Measurements from ENCODE around the gene CAPN9. TPM values are rescaled to one million over a fixed set of nuclear protein-coding genes. Genes with fewer than 3 reads are reported as not detected.

Gene CAPN9
- total and polyA plus RNA-seq, 5 donors: 0.23 to 0.53 (median 0.28) TPM

GRCh38 chr1:230749150-230749549 is 2.0 kb downstream of the CAPN9 start:
- intact Hi-C loops (cut with DNase I): no loop called here
- 82% methylated on average over 12 of the region's 12 CpGs for WGBS
- ATAC-seq (no peak), DNase-seq (no peak)
- H3K4me3 ChIP-seq (ENCODE audit: low read length): no peak overlapping the region
- H3K27ac ChIP-seq (ENCODE audit: low read length): no peak overlapping the region
- no peaks in the 10 kb centered on the region for H3K9me3 ChIP-seq (ENCODE audit: control insufficient read depth, low read length)
- H3K4me1 ChIP-seq (ENCODE audit: control insufficient read depth, insufficient read depth, low read length): no peaks in the 10 kb centered on the region
- H3K27me3 ChIP-seq (ENCODE audit: control insufficient read depth, insufficient read depth): no peaks in the 10 kb centered on the region

- Histone ChIP-seq H3K4me3 (ENCODE audit: low read length) (no peak overlapping the region), H3K4me1 (ENCODE audit: control insufficient read depth, insufficient read depth, low read length) (no peaks in the 10 kb centered on the region), H3K27me3 (ENCODE audit: control insufficient read depth, insufficient read depth) (no peaks in the 10 kb centered on the region), H3K9me3 (ENCODE audit: control insufficient read depth, low read length) (no peaks in the 10 kb centered on the region), H3K27ac (ENCODE audit: low read length) (no peak overlapping the region)
- ATAC-seq: no peak
- DNase-seq: no peak
- intact Hi-C loops (cut with DNase I): no loop called here
- WGBS: 74% methylated on average over 3 of the region's 3 CpGs
These were observed 2.4 kb downstream of the CAPN9 start for GRCh38 chr1:230749635-230750034.

- no peaks in the 10 kb centered on the region for H3K9me3 ChIP-seq (ENCODE audit: control insufficient read depth, low read length)
- intact Hi-C loops (cut with DNase I): no loop called here
- H3K4me1 ChIP-seq (ENCODE audit: control insufficient read depth, insufficient read depth, low read length): no peaks in the 10 kb centered on the region
- no peak for ATAC-seq
- H3K27me3 ChIP-seq (ENCODE audit: control insufficient read depth, insufficient read depth): no peaks in the 10 kb centered on the region
- no peak overlapping the region for H3K4me3 ChIP-seq (ENCODE audit: low read length)
- DNase-seq: no peak
- H3K27ac ChIP-seq (ENCODE audit: low read length): no peak overlapping the region
- WGBS: 76% methylated on average over 5 of the region's 5 CpGs
These were observed 3.4 kb downstream of the CAPN9 start for GRCh38 chr1:230750576-230750975.

DNA sequence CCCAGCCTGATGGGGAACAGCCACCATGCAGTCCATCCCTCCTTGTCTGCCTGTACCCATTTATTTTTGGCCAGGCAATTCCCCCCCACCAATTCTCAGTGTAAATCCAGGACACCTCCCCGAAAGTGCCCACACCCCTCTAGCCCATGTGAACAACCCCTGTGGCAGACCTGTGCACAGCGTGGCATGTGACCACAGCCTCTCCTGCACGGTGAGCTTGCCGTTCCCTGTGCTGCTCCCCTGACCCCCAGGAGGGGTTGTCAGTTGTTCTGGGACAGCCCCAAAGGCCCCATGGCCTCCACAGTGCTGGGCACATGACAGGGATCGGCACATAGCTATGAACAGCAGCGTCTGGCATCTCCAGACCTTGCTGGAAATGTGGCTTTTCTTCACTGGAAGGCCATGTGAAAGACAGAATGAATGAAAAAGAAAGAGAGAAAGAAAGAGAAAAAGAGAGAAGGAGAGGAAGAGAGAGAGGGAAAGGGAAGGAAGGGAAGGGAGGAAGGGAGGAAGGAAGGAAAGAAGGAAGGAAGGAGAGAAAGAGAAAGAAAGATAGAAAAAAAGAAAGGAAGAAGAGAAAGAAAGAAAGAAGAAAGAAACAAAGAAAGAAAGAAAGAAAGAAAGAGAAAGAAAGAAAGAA is 3.9 kb downstream of the CAPN9 start:
- no peak overlapping the region for H3K4me3 ChIP-seq (ENCODE audit: low read length)
- DNase-seq (no peak), ATAC-seq (no peak)
- H3K27ac ChIP-seq (ENCODE audit: low read length): no peak overlapping the region
- intact Hi-C loops (cut with DNase I): no loop called here
- no peaks in the 10 kb centered on the region for H3K27me3 ChIP-seq (ENCODE audit: control insufficient read depth, insufficient read depth)
- WGBS: 74% methylated on average over 6 of the region's 6 CpGs
- H3K4me1 ChIP-seq (ENCODE audit: control insufficient read depth, insufficient read depth, low read length): no peaks in the 10 kb centered on the region
- H3K9me3 ChIP-seq (ENCODE audit: control insufficient read depth, low read length): no peaks in the 10 kb centered on the region

- no peak overlapping the region for H3K27ac ChIP-seq (ENCODE audit: low read length)
These were observed 5.2 kb downstream of the CAPN9 start for GRCh38 chr1:230752407-230752806.

GRCh38 chr1:230753191-230753585 is 6.0 kb downstream of the CAPN9 start:
- no peak overlapping the region for H3K27ac ChIP-seq (ENCODE audit: low read length)
- no peaks in the 10 kb centered on the region for H3K4me1 ChIP-seq (ENCODE audit: control insufficient read depth, insufficient read depth, low read length)
- no peaks in the 10 kb centered on the region for H3K9me3 ChIP-seq (ENCODE audit: control insufficient read depth, low read length)
- no peaks in the 10 kb centered on the region for H3K27me3 ChIP-seq (ENCODE audit: control insufficient read depth, insufficient read depth)
- no peak for DNase-seq
- intact Hi-C loops (cut with DNase I): no loop called here
- ATAC-seq: no peak
- H3K4me3 ChIP-seq (ENCODE audit: low read length): no peak overlapping the region
- 70% methylated on average over 5 of the region's 5 CpGs for WGBS

More at GRCh38 chr1:230752407-230752806, 5.2 kb downstream of the CAPN9 start:
- DNase-seq (peak in 2 of 3 donors; percentile 67 to 83), ATAC-seq (peak; percentile 16 to 20)
- 67% methylated on average over 6 of the region's 6 CpGs for WGBS
- Histone ChIP-seq H3K9me3 (ENCODE audit: control insufficient read depth, low read length) (no peaks in the 10 kb centered on the region), H3K27me3 (ENCODE audit: control insufficient read depth, insufficient read depth) (no peaks in the 10 kb centered on the region), H3K4me1 (ENCODE audit: control insufficient read depth, insufficient read depth, low read length) (no peaks in the 10 kb centered on the region), H3K4me3 (ENCODE audit: low read length) (no peak overlapping the region)
- intact Hi-C loops (cut with DNase I): no loop called here

- peak; percentile 78 to 84 for ATAC-seq
- Histone ChIP-seq H3K27ac (ENCODE audit: low read length) (no peak overlapping the region), H3K4me3 (ENCODE audit: low read length) (no peak overlapping the region), H3K9me3 (ENCODE audit: control insufficient read depth, low read length) (no peaks in the 10 kb centered on the region), H3K4me1 (ENCODE audit: control insufficient read depth, insufficient read depth, low read length) (no peaks in the 10 kb centered on the region), H3K27me3 (ENCODE audit: control insufficient read depth, insufficient read depth) (no peaks in the 10 kb centered on the region)
- intact Hi-C loops (cut with DNase I): no loop called here
- WGBS: 31% methylated on average over 24 of the region's 24 CpGs
- peak; percentile 52 to 86 (median 81) for DNase-seq
These were observed 6.5 kb downstream of the CAPN9 start for GRCh38 chr1:230753586-230754251.

DNA sequence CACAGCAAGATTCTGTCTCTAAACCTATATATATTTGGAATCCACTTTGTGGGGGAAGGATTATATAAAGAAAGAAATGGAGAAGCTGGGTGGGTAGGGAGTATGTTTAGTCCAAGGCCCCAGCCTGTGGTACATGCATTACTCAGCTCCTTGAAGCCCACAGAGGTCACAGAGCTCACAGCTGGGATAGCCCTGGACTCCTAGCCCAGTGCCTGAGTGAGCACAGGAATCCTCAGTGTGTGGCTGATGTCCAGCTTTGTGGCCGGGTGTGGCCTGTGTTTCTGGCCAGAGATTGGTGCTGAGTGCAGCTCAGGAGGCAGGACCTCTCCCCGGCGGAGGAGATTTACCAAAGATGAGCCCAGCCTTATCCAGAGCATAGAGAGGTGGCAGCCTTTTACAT is 7.6 kb downstream of the CAPN9 start:
- H3K27me3 ChIP-seq (ENCODE audit: control insufficient read depth, insufficient read depth): no peaks in the 10 kb centered on the region
- 27% methylated on average over 3 of the region's 3 CpGs for WGBS
- no peaks in the 10 kb centered on the region for H3K4me1 ChIP-seq (ENCODE audit: control insufficient read depth, insufficient read depth, low read length)
- peak; percentile 58 to 82 (median 82) for DNase-seq
- peak; percentile 78 to 81 for ATAC-seq
- H3K4me3 ChIP-seq (ENCODE audit: low read length): no peak overlapping the region
- intact Hi-C loops (cut with DNase I): no loop called here
- H3K9me3 ChIP-seq (ENCODE audit: control insufficient read depth, low read length): no peaks in the 10 kb centered on the region
- peak overlapping the region; percentile 9 for H3K27ac ChIP-seq (ENCODE audit: low read length)

GRCh38 chr1:230757856-230758708 is 10.9 kb downstream of the CAPN9 start:
- Histone ChIP-seq H3K27me3 (ENCODE audit: control insufficient read depth, insufficient read depth) (no peaks in the 10 kb centered on the region), H3K27ac (ENCODE audit: low read length) (no peak overlapping the region), H3K4me3 (ENCODE audit: low read length) (no peak overlapping the region), H3K4me1 (ENCODE audit: control insufficient read depth, insufficient read depth, low read length) (peaks cover 2% of the 10 kb centered on the region), H3K9me3 (ENCODE audit: control insufficient read depth, low read length) (no peaks in the 10 kb centered on the region)
- no peak for DNase-seq
- intact Hi-C loops (cut with DNase I): no loop called here
- WGBS: 77% methylated on average over 16 of the region's 16 CpGs
- no peak for ATAC-seq

GRCh38 chr1:230758709-230759368 is 11.7 kb downstream of the CAPN9 start:
- no peak for DNase-seq
- H3K27ac ChIP-seq (ENCODE audit: low read length): no peak overlapping the region
- no peaks in the 10 kb centered on the region for H3K27me3 ChIP-seq (ENCODE audit: control insufficient read depth, insufficient read depth)
- no peak for ATAC-seq
- intact Hi-C loops (cut with DNase I): no loop called here
- peaks cover 2% of the 10 kb centered on the region for H3K4me1 ChIP-seq (ENCODE audit: control insufficient read depth, insufficient read depth, low read length)
- WGBS: 53% methylated on average over 8 of the region's 8 CpGs
- no peak overlapping the region for H3K4me3 ChIP-seq (ENCODE audit: low read length)
- H3K9me3 ChIP-seq (ENCODE audit: control insufficient read depth, low read length): no peaks in the 10 kb centered on the region
